ENCODE results near the gene DIS3L2.
"Not testable (repeated sequence)": the region's sequence is repeated elsewhere in the genome, so short reads cannot be mapped to it uniquely, and the experiment has no call there.

DIS3L2 gene

GRCh38 chr2:232382331-232383225, 421.1 kb downstream of the DIS3L2 start:
- Histone ChIP-seq H3K27ac (no peak overlapping the region), H3K9ac (no peak overlapping the region), H2AFZ (no peak overlapping the region), H3K4me1 (no peaks in the 10 kb centered on the region), H3K4me2 (ENCODE audit: low read length) (no peak overlapping the region), H3K36me3 (ENCODE audit: control insufficient read depth, insufficient read depth, low read length) (no peaks in the 10 kb centered on the region), H3K27me3 (ENCODE audit: control insufficient read depth, insufficient read depth, low read length) (peaks cover 8% of the 10 kb centered on the region), H3K9me3 (ENCODE audit: control insufficient read depth, low read length) (no peaks in the 10 kb centered on the region), H3K4me3 (ENCODE audit: low read depth, low read length) (no peak overlapping the region), H3K79me2 (no peaks in the 10 kb centered on the region)
- TF ChIP-seq CTCF (IDR thresholded peaks at IDR 0.05) = no peak

GRCh38 chr2:232384466-232384865, 423.0 kb downstream of the DIS3L2 start:
- Histone ChIP-seq H3K4me3 (ENCODE audit: low read depth, low read length) (no peak overlapping the region), H3K79me2 (no peaks in the 10 kb centered on the region), H3K4me1 (no peaks in the 10 kb centered on the region), H2AFZ (no peak overlapping the region), H3K27ac (no peak overlapping the region), H3K9me3 (ENCODE audit: control insufficient read depth, low read length) (no peaks in the 10 kb centered on the region), H3K27me3 (ENCODE audit: control insufficient read depth, insufficient read depth, low read length) (peaks cover 8% of the 10 kb centered on the region), H3K9ac (no peak overlapping the region), H3K4me2 (ENCODE audit: low read length) (no peak overlapping the region), H3K36me3 (ENCODE audit: control insufficient read depth, insufficient read depth, low read length) (no peaks in the 10 kb centered on the region)
- TF ChIP-seq CTCF (IDR thresholded peaks at IDR 0.05) = no peak

- not testable (repeated sequence) for H3K9me3 ChIP-seq (ENCODE audit: control insufficient read depth, low read length); H3K4me3 ChIP-seq (ENCODE audit: low read depth, low read length); H3K36me3 ChIP-seq (ENCODE audit: control insufficient read depth, insufficient read depth, low read length); H3K27me3 ChIP-seq (ENCODE audit: control insufficient read depth, insufficient read depth, low read length); H3K79me2 ChIP-seq; H2AFZ ChIP-seq; H3K4me1 ChIP-seq; H3K27ac ChIP-seq; H3K4me2 ChIP-seq (ENCODE audit: low read length); H3K9ac ChIP-seq
These were observed 423.5 kb downstream of the DIS3L2 start for GRCh38 chr2:232385058-232385457.

- Histone ChIP-seq H3K9ac (no peak overlapping the region), H3K4me2 (ENCODE audit: low read length) (no peak overlapping the region), H3K4me1 (no peaks in the 10 kb centered on the region), H3K79me2 (no peaks in the 10 kb centered on the region), H2AFZ (no peak overlapping the region), H3K27ac (no peak overlapping the region), H3K4me3 (ENCODE audit: low read depth, low read length) (no peak overlapping the region), H3K36me3 (ENCODE audit: control insufficient read depth, insufficient read depth, low read length) (no peaks in the 10 kb centered on the region), H3K27me3 (ENCODE audit: control insufficient read depth, insufficient read depth, low read length) (peaks cover 8% of the 10 kb centered on the region), H3K9me3 (ENCODE audit: control insufficient read depth, low read length) (no peaks in the 10 kb centered on the region)
- no peak for TF ChIP-seq CTCF (IDR thresholded peaks at IDR 0.05)
These were observed 424.4 kb downstream of the DIS3L2 start for GRCh38 chr2:232385660-232386489.

- no peak for TF ChIP-seq CTCF (IDR thresholded peaks at IDR 0.05)
- H3K79me2 ChIP-seq = no peaks in the 10 kb centered on the region
- H3K9me3 ChIP-seq (ENCODE audit: control insufficient read depth, low read length) = no peaks in the 10 kb centered on the region
- no peak overlapping the region for H3K27ac ChIP-seq
- no peak overlapping the region for H3K9ac ChIP-seq
- peak overlapping the region; percentile 3 for H3K4me2 ChIP-seq (ENCODE audit: low read length)
- H2AFZ ChIP-seq = peak overlapping the region; percentile 25
- H3K4me1 ChIP-seq = no peaks in the 10 kb centered on the region
- no peaks in the 10 kb centered on the region for H3K36me3 ChIP-seq (ENCODE audit: control insufficient read depth, insufficient read depth, low read length)
- no peak overlapping the region for H3K4me3 ChIP-seq (ENCODE audit: low read depth, low read length)
- H3K27me3 ChIP-seq (ENCODE audit: control insufficient read depth, insufficient read depth, low read length) = peaks cover 8% of the 10 kb centered on the region
These were observed 424.9 kb downstream of the DIS3L2 start for GRCh38 chr2:232386490-232386739.

Measured in parathyroid adenoma (tissue), 2 donors.